ENCODE data around the gene MIAT.

GRCh38 chr22:26674211-26675190 is 17.1 kb downstream of the MIAT start:
- TF ChIP-seq CTCF (IDR thresholded peaks at IDR 0.05) (no peak), POLR2AphosphoS5 (IDR thresholded peaks at IDR 0.05) (no peak)

Measured in transverse colon (tissue), 4 donors.